GM23248 (cell line): ENCODE data around the gene STX2.

Experiments
- EZH2 ChIP-seq: fragments of 200-600 bp; sonication (generic); IDR thresholded peaks from 2 replicates; pipeline ENCODE4 v1.6.1; 2018; ENCODE audit warnings: antibody characterized with exemption, mild to moderate bottlenecking; ENCODE audit not compliant: insufficient read depth, poor library complexity, severe bottlenecking
- EZH2phosphoT487 ChIP-seq: fragments of 200-600 bp; sonication (generic); IDR thresholded peaks from 2 replicates; pipeline ENCODE4 v1.6.1; 2018; ENCODE audit warnings: antibody characterized with exemption, moderate library complexity, mild to moderate bottlenecking, low read depth; ENCODE audit not compliant: insufficient read depth

DNA sequence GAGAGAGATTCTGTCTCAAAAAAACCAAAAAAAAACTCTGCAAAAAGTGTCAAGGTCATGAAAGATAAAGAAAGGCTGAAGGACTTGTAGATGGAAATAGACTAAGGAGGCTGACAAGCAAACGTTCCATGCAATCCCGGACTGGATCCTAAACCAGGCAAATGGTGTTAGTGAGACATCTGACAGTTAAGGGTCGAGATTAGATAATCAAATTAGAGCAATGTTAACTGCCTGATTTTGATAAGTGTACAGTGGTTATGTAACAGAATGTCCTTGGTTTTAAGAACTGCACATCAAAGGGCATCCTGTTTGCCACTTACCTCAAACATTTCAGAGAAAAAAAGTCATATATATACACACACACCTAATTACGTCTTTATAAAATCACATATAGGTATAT, 29.4 kb upstream of the STX2 start:
- TF ChIP-seq EZH2 (no peak), EZH2phosphoT487 (no peak)
